IPS-NIHi7 (cell line): ENCODE data around the gene KIF9.
"Not testable (repeated sequence)": the region's sequence is repeated elsewhere in the genome, so short reads cannot be mapped to it uniquely, and the experiment has no call there.

Experiments
- DNase-seq: peaks from one replicate; pipeline ENCODE4 v3.0.0; 2012; ENCODE audit warnings: mixed read lengths; ENCODE audit errors: extremely low spot score

Gene KIF9

GRCh38 chr3:47250309-47251060 is 32.1 kb downstream of the KIF9 start:
- DNase-seq: peak; percentile 78

GRCh38 chr3:47247131-47248064 is 35.2 kb downstream of the KIF9 start:
- DNase-seq: no peak

GRCh38 chr3:47245271-47245670 is 37.3 kb downstream of the KIF9 start:
- DNase-seq: no peak

GRCh38 chr3:47244531-47245100 is 38.0 kb downstream of the KIF9 start:
- DNase-seq: no peak

- no peak for DNase-seq
Measured at GRCh38 chr3:47243419-47244147, 39.0 kb downstream of the KIF9 start.

- no peak for DNase-seq
Measured at GRCh38 chr3:47239929-47240328, 42.7 kb downstream of the KIF9 start.

- DNase-seq: no peak
Measured at GRCh38 chr3:47238017-47238416, 44.6 kb downstream of the KIF9 start.

GRCh38 chr3:47228088-47228487 is 54.5 kb downstream of the KIF9 start:
- no peak for DNase-seq

- no peak for DNase-seq
Measured at GRCh38 chr3:47227678-47228077, 54.9 kb downstream of the KIF9 start.

- no peak for DNase-seq
Measured at GRCh38 chr3:47225310-47225906, 57.2 kb downstream of the KIF9 start.

- no peak for DNase-seq
Measured at GRCh38 chr3:47223755-47224154, 58.8 kb downstream of the KIF9 start.

GRCh38 chr3:47221798-47222197 is 60.8 kb downstream of the KIF9 start:
- DNase-seq: no peak

GRCh38 chr3:47210863-47211405 is 71.7 kb downstream of the KIF9 start:
- DNase-seq: no peak

- not testable (repeated sequence) for DNase-seq
Measured at GRCh38 chr3:47206022-47206421, 76.6 kb downstream of the KIF9 start.

GRCh38 chr3:47204875-47205274 is 77.7 kb downstream of the KIF9 start:
- no peak for DNase-seq

GRCh38 chr3:47202542-47202941 is 80.1 kb downstream of the KIF9 start:
- DNase-seq: no peak

- no peak for DNase-seq
Measured at GRCh38 chr3:47197287-47197686, 85.3 kb downstream of the KIF9 start.

GRCh38 chr3:47194994-47195393 is 87.6 kb downstream of the KIF9 start:
- DNase-seq: no peak

GRCh38 chr3:47193871-47194859 is 88.4 kb downstream of the KIF9 start:
- DNase-seq: no peak

- DNase-seq: no peak
Measured at GRCh38 chr3:47186285-47186684, 96.3 kb downstream of the KIF9 start.
